ENCODE measurements around the gene IL4. TPM values are rescaled to one million over a fixed set of nuclear protein-coding genes. Genes with fewer than 3 reads are reported as not detected.

Gene IL4
- polyA plus RNA-seq, 1 donor (not counting 4 experiments of a cell fraction or from before 2014, with no cell fraction given) = not detected

GRCh38 chr5:132714456-132715307 is 40.9 kb downstream of the IL4 start:
- Histone ChIP-seq H3K9me1 (ENCODE audit: control insufficient read depth, extremely low read depth, insufficient read depth, low read length) (no peaks in the 10 kb centered on the region), H3K27ac (ENCODE audit: control insufficient read depth, insufficient read depth, low read length) (no peak overlapping the region), H2AFZ (ENCODE audit: control insufficient read depth, low read length) (no peak overlapping the region), H3K9ac (ENCODE audit: control insufficient read depth, extremely low read depth, insufficient read depth, low read length) (no peak overlapping the region), H3K4me3 (ENCODE audit: control insufficient read depth in 2 of 3, extremely low read depth in 1 of 3, insufficient read depth in 2 of 3, low read depth in 1 of 3, low read length in 3 of 3) (no peak overlapping the region), H3K36me3 (ENCODE audit: control insufficient read depth in 2 of 2, extremely low read depth in 1 of 2, insufficient read depth in 2 of 2, low read length in 2 of 2) (peaks cover 1 to 3% of the 10 kb centered on the region in 2 experiments), H4K20me1 (ENCODE audit: control insufficient read depth, extremely low read depth, insufficient read depth, low read length) (no peaks in the 10 kb centered on the region), H3K9me3 (ENCODE audit: control insufficient read depth, low read depth, low read length) (no peaks in the 10 kb centered on the region), H3K79me2 (ENCODE audit: control insufficient read depth, insufficient read depth, low read length) (no peaks in the 10 kb centered on the region), H3K4me2 (ENCODE audit: control insufficient read depth, extremely low read depth, insufficient read depth, low read depth, low read length) (no peak overlapping the region), H3K4me1 (ENCODE audit: control insufficient read depth, extremely low read depth, insufficient read depth, low read length) (no peaks in the 10 kb centered on the region), H3K27me3 (ENCODE audit: control insufficient read depth, extremely low read depth, insufficient read depth, low read length) (no peaks in the 10 kb centered on the region)
- no peak for FAIRE-seq
- dilution Hi-C loops (cut with MboI; ENCODE audit: extremely low pct_ligation_motif_present, low sequenced_read_pairs) = no loop called here
- TF ChIP-seq CTCF (optimal IDR thresholded peaks at IDR 0.05 in 1 of 3, IDR thresholded peaks at IDR 0.05 in 1 of 3, conservative IDR thresholded peaks at IDR 0.05 in 1 of 3; ENCODE audit: extremely low read depth in 1 of 3, insufficient read depth in 2 of 3, low read length in 3 of 3) (peak in 2 of 3 experiments; percentile 18 to 37), EZH2 (IDR thresholded peaks at IDR 0.05; ENCODE audit: low read length) (no peak)
- DNase-seq (ENCODE audit: low read depth, low spot score) = no peak

- no peaks in the 10 kb centered on the region for H3K79me2 ChIP-seq (ENCODE audit: control insufficient read depth, insufficient read depth, low read length)
- no peaks in the 10 kb centered on the region for H4K20me1 ChIP-seq (ENCODE audit: control insufficient read depth, extremely low read depth, insufficient read depth, low read length)
- dilution Hi-C loops (cut with MboI; ENCODE audit: extremely low pct_ligation_motif_present, low sequenced_read_pairs) = no loop called here
- H3K9me1 ChIP-seq (ENCODE audit: control insufficient read depth, extremely low read depth, insufficient read depth, low read length) = no peaks in the 10 kb centered on the region
- no peak overlapping the region for H3K4me2 ChIP-seq (ENCODE audit: control insufficient read depth, extremely low read depth, insufficient read depth, low read depth, low read length)
- H2AFZ ChIP-seq (ENCODE audit: control insufficient read depth, low read length) = no peak overlapping the region
- TF ChIP-seq CTCF (optimal IDR thresholded peaks at IDR 0.05 in 1 of 3, IDR thresholded peaks at IDR 0.05 in 1 of 3, conservative IDR thresholded peaks at IDR 0.05 in 1 of 3; ENCODE audit: extremely low read depth in 1 of 3, insufficient read depth in 2 of 3, low read length in 3 of 3) (no peak), EZH2 (IDR thresholded peaks at IDR 0.05; ENCODE audit: low read length) (no peak)
- no peaks in the 10 kb centered on the region for H3K4me1 ChIP-seq (ENCODE audit: control insufficient read depth, extremely low read depth, insufficient read depth, low read length)
- no peaks in the 10 kb centered on the region for H3K9me3 ChIP-seq (ENCODE audit: control insufficient read depth, low read depth, low read length)
- H3K4me3 ChIP-seq (ENCODE audit: control insufficient read depth in 2 of 3, extremely low read depth in 1 of 3, insufficient read depth in 2 of 3, low read depth in 1 of 3, low read length in 3 of 3) = no peak overlapping the region
- no peak overlapping the region for H3K9ac ChIP-seq (ENCODE audit: control insufficient read depth, extremely low read depth, insufficient read depth, low read length)
- no peak overlapping the region for H3K27ac ChIP-seq (ENCODE audit: control insufficient read depth, insufficient read depth, low read length)
- FAIRE-seq = no peak
- no peak for DNase-seq (ENCODE audit: low read depth, low spot score)
- H3K36me3 ChIP-seq (ENCODE audit: control insufficient read depth in 2 of 2, extremely low read depth in 1 of 2, insufficient read depth in 2 of 2, low read length in 2 of 2) = peaks cover 1 to 3% of the 10 kb centered on the region in 2 experiments
- no peaks in the 10 kb centered on the region for H3K27me3 ChIP-seq (ENCODE audit: control insufficient read depth, extremely low read depth, insufficient read depth, low read length)
These were observed 44.9 kb downstream of the IL4 start for GRCh38 chr5:132718544-132719312.

Data from keratinocyte (primary cell).